HCT116 (cell line): Measurements from ENCODE around the gene RMI2. TPM values are rescaled to one million over a fixed set of nuclear protein-coding genes. Genes with fewer than 3 reads are reported as not detected.

Source experiments
- ATAC-seq: fragments of 200-7000 bp; cut with Tn5 transposase; 2 replicates; pipeline ENCODE4 v1.9.1; 2020; ENCODE audit warnings: mild to moderate bottlenecking, moderate library complexity
- BruUV-seq: library from RNA; stranded (reverse); fragments of 400-500 nt; replicated peaks from 2 replicates; lab custom pipeline; 2021; lab: Mats Ljungman, UMichigan
- CTCF ChIA-PET: fragments of 300-600 bp; sonication (Branson Sonifier 250); formaldehyde crosslinking; loops from one replicate; lab custom pipeline; 2021; ENCODE audit warnings: antibody characterized with exemption; lab: Charles Lee
- POLR2A ChIA-PET: fragments of 300-600, 350-600 bp; sonication (Branson Sonifier 250); formaldehyde crosslinking; loops from one replicate; lab custom pipeline; 2021; ENCODE audit warnings: antibody characterized with exemption; lab: Charles Lee
- RAD21 ChIA-PET, 2 experiments: fragments of 300-600 bp; sonication (Branson Sonifier 250); formaldehyde crosslinking; loops; one replicate each; lab custom pipeline; 2023; ENCODE audit warnings: low total read pairs in 2 of 2; ENCODE audit not compliant: uncharacterized antibody in 2 of 2, unreplicated experiment in 2 of 2, low non-redundant PET in 1 of 2; lab: Charles Lee
- DNase-seq: peaks from one replicate; pipeline ENCODE4 v3.0.0-alpha.2; 2010; ENCODE audit warnings: low read depth, low spot score
- H2AFZ ChIP-seq: fragments of 200-600 bp; shearing (Covaris generic), sonication (generic); 2 replicates; pipeline ENCODE4 v1.6.1; 2017; ENCODE audit warnings: low read depth, mixed run types, mixed read lengths, antibody characterized with exemption, low read length; ENCODE audit not compliant: poor library complexity, severe bottlenecking
- H3K27ac ChIP-seq: 2 replicates; pipeline ENCODE4 v1.5.1; 2012; ENCODE audit warnings: low read depth, low read length
- H3K27me3 ChIP-seq: fragments of 200-600 bp; sonication (generic); 2 replicates; pipeline ENCODE4 v1.6.1; 2016; ENCODE audit warnings: mixed run types, low read length, mixed read lengths; ENCODE audit not compliant: insufficient read depth
- H3K36me3 ChIP-seq, 2 experiments: fragments of 200-500 bp in 1 of 2; fragments of 200-600 bp in 1 of 2; sonication (Bioruptor generic) in 1 of 2; sonication (generic) in 1 of 2; 2 replicates each; pipeline versions ENCODE4 v1.5.1 to v1.6.1; 2014 to 2016; ENCODE audit warnings: low read length in 2 of 2, inconsistent platforms in 1 of 2, mixed read lengths in 1 of 2, mixed run types in 1 of 2; ENCODE audit not compliant: insufficient read depth in 2 of 2, control insufficient read depth in 1 of 2
- H3K4me1 ChIP-seq, 2 experiments: fragments of 200-600 bp in 1 of 2; sonication (generic) in 1 of 2; 2 replicates each; pipeline versions ENCODE4 v1.5.1 to v1.6.1; 2012 to 2017; ENCODE audit warnings: low read length in 2 of 2, inconsistent platforms in 1 of 2, mild to moderate bottlenecking in 1 of 2, mixed read lengths in 1 of 2, mixed run types in 1 of 2, moderate library complexity in 1 of 2; ENCODE audit not compliant: insufficient read depth in 2 of 2, control insufficient read depth in 1 of 2
- H3K4me2 ChIP-seq: fragments of 200-600 bp; sonication (generic); 2 replicates; pipeline ENCODE4 v1.6.1; 2017; ENCODE audit warnings: mixed run types, low read length, mixed read lengths
- H3K4me3 ChIP-seq, 2 experiments: fragments of 200-600 bp in 1 of 2; sonication (generic) in 1 of 2; replicated peaks in 1 of 2; 2 replicates each; pipeline ENCODE4 v1.5.1; 2011 to 2016; ENCODE audit warnings: low read length in 2 of 2, control low read depth in 1 of 2, low read depth in 1 of 2, mild to moderate bottlenecking in 1 of 2, mixed read lengths in 1 of 2, mixed run types in 1 of 2
- H3K79me2 ChIP-seq: fragments of 200-600 bp; sonication (generic); 2 replicates; pipeline ENCODE4 v1.6.1; 2017; ENCODE audit warnings: mild to moderate bottlenecking, mixed run types, low read length, moderate library complexity, mixed read lengths; ENCODE audit not compliant: insufficient read depth
- H3K9ac ChIP-seq: fragments of 200-600 bp; sonication (generic); 2 replicates; pipeline ENCODE4 v1.6.1; 2016; ENCODE audit warnings: low read length, mixed read lengths
- H3K9me2 ChIP-seq: fragments of 200-600 bp; sonication (generic), shearing (Covaris generic); 2 replicates; pipeline ENCODE4 v1.6.1; 2017; ENCODE audit warnings: mixed run types, mild to moderate bottlenecking, moderate library complexity; ENCODE audit not compliant: insufficient read depth
- H3K9me3 ChIP-seq, 2 experiments: fragments of 200-500 bp in 1 of 2; fragments of 200-600 bp in 1 of 2; sonication (Bioruptor generic) in 1 of 2; sonication (generic) in 1 of 2; 2 replicates each; pipeline ENCODE4 v1.6.1; 2014 to 2017; ENCODE audit warnings: low read length in 2 of 2, mixed read lengths in 2 of 2, inconsistent platforms in 1 of 2, low read depth in 1 of 2, mild to moderate bottlenecking in 1 of 2, mixed run types in 1 of 2, moderate library complexity in 1 of 2; ENCODE audit not compliant: control insufficient read depth in 1 of 2, insufficient read depth in 1 of 2
- H4K20me1 ChIP-seq: fragments of 200-600 bp; sonication (generic), shearing (Covaris generic); 2 replicates; pipeline ENCODE4 v1.6.1; 2017; ENCODE audit warnings: mixed run types, mild to moderate bottlenecking, moderate library complexity; ENCODE audit not compliant: insufficient read depth
- ATF3 ChIP-seq: IDR thresholded peaks from 2 replicates; pipeline ENCODE4 v1.6.1; 2012
- CEBPB ChIP-seq: IDR thresholded peaks from 2 replicates; pipeline ENCODE4 v1.6.1; 2012; ENCODE audit warnings: low read depth
- EGR1 ChIP-seq: IDR thresholded peaks from 2 replicates; pipeline ENCODE4 v1.6.1; 2012; ENCODE audit warnings: low read depth
- ELF1 ChIP-seq: IDR thresholded peaks from 2 replicates; pipeline ENCODE4 v1.6.1; 2012; ENCODE audit warnings: low read depth, borderline replicate concordance
- EZH2phosphoT487 ChIP-seq: fragments of 200-600 bp; IDR thresholded peaks from 2 replicates; pipeline ENCODE4 v1.6.1; 2018; ENCODE audit warnings: antibody characterized with exemption, borderline replicate concordance
- FOSL1 ChIP-seq: IDR thresholded peaks from 2 replicates; pipeline ENCODE4 v1.6.1; 2012; ENCODE audit warnings: low read depth
- MAX ChIP-seq: IDR thresholded peaks from 2 replicates; pipeline ENCODE4 v1.6.1; 2012
- POLR2A ChIP-seq: IDR thresholded peaks from 2 replicates; pipeline ENCODE4 v1.7.0; 2011; ENCODE audit warnings: borderline replicate concordance; ENCODE audit not compliant: insufficient read depth, insufficient read length; ENCODE audit errors: extremely low read depth
- RAD21 ChIP-seq: IDR thresholded peaks from 2 replicates; pipeline ENCODE4 v1.6.1; 2012; ENCODE audit warnings: low read depth, mild to moderate bottlenecking
- YY1 ChIP-seq: IDR thresholded peaks from 2 replicates; pipeline ENCODE4 v1.6.1; 2011; ENCODE audit warnings: low read length, low read depth, moderate library complexity, mild to moderate bottlenecking; ENCODE audit not compliant: insufficient replicate concordance; ENCODE audit errors: extremely low read depth
- ZFX ChIP-seq: fragments of 450-650 bp; IDR thresholded peaks from 2 replicates; pipeline ENCODE4 v1.6.1; 2017
- ZNF274 ChIP-seq: fragments of 200-500 bp; sonication (Bioruptor generic); IDR thresholded peaks from 2 replicates; pipeline ENCODE4 v1.6.1; 2014; ENCODE audit warnings: mild to moderate bottlenecking, low read depth, low read length, inconsistent platforms
- intact Hi-C: fragments of 100-400 bp; cut with micrococcal nuclease; formaldehyde crosslinking; loops from 2 replicates; pipeline ENCODE4 v1.10.0; 2022
- total RNA-seq: library from RNA; stranded (reverse); gene quantifications from one replicate; pipeline ENCODE4 v1.2.1, GENCODE V29; 2021; ENCODE audit not compliant: unreplicated experiment

Gene RMI2
- total RNA-seq, 1 experiment from 2014 or later = 19.9 TPM

GRCh38 chr16:11383481-11384183 is 38.4 kb downstream of the RMI2 start:
- intact Hi-C loops = no loop called here
- Histone ChIP-seq H3K4me1 (peaks cover 0 to 10% of the 10 kb centered on the region in 2 experiments; a peak in 1 of 4 replicates), H3K9me3 (no peaks in the 10 kb centered on the region), H2AFZ (no peak overlapping the region), H3K4me3 (no peak overlapping the region), H3K27me3 (no peaks in the 10 kb centered on the region), H3K4me2 (no peak overlapping the region), H3K27ac (no peak overlapping the region), H3K9me2 (no peaks in the 10 kb centered on the region), H3K36me3 (no peaks in the 10 kb centered on the region), H3K79me2 (no peaks in the 10 kb centered on the region), H3K9ac (no peak overlapping the region), H4K20me1 (no peaks in the 10 kb centered on the region)
- ChIA-PET CTCF (interaction anchor here (1.5 kb wide), 1 partner anchor 12 kb away, joined by 5 read pairs; no protein-coding TSS in a partner anchor), POLR2A (no interaction called here), RAD21 (no interaction called here)
- no peak for DNase-seq
- TF ChIP-seq MAX = no peak
- TF ChIP-seq RAD21 = no peak
- TF ChIP-seq EGR1 = no peak
- no peak for TF ChIP-seq FOSL1
- TF ChIP-seq CEBPB = no peak
- TF ChIP-seq POLR2A = no peak
- TF ChIP-seq YY1 = no peak
- no TSS peak for BruUV-seq
- no peak for ATAC-seq

- Histone ChIP-seq H3K27me3 (no peaks in the 10 kb centered on the region), H4K20me1 (no peaks in the 10 kb centered on the region), H3K79me2 (no peaks in the 10 kb centered on the region), H3K36me3 (no peaks in the 10 kb centered on the region), H3K9me2 (no peaks in the 10 kb centered on the region), H3K4me1 (peaks cover 0 to 10% of the 10 kb centered on the region in 2 experiments; a peak in 1 of 4 replicates), H3K27ac (no peak overlapping the region), H3K4me3 (no peak overlapping the region), H2AFZ (no peak overlapping the region), H3K9ac (no peak overlapping the region), H3K4me2 (no peak overlapping the region), H3K9me3 (no peaks in the 10 kb centered on the region)
- ChIA-PET POLR2A (no interaction called here), CTCF (no interaction called here), RAD21 (no interaction called here)
- TF ChIP-seq ELF1 (no peak), ATF3 (no peak), EZH2phosphoT487 (no peak), RAD21 (no peak), ZFX (no peak), YY1 (no peak), ZNF274 (no peak)
- intact Hi-C loops = no loop called here
- ATAC-seq (no peak), DNase-seq (no peak)
- BruUV-seq = no TSS peak
Measured at GRCh38 chr16:11384184-11384955, 39.1 kb downstream of the RMI2 start.
